ENCODE measurements around the gene TSGA10IP.
A peak's percentile ranks its signal among the peaks of the same experiment; 100 is the strongest.

The TSGA10IP gene

DNA sequence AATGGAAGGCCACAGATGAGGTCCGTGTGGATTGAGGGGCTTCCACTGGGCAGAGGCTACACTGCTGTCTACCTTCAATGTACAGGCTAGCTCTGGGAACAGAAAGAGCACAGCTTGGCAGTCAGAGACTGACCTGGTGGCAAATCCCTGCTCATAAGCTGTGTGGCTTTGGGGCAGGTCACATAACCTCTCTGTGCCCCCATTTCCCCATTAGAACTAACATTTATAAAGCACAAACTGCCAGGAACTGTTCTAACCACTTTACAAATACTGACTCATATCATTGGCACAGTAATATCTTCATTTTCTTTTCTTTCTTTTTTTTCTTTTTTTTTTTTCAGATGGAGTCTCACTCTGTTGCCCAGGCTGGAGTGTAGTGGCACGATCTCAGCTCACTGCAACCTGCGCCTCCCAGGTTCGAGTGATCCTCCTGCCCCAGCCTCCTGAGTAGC, 48.2 kb upstream of the TSGA10IP start:
- Histone ChIP-seq H2BK12ac (ENCODE audit: low read length in 2 of 2) (peak overlapping the region in 1 of 2 experiments; percentile 20), H2BK5ac (ENCODE audit: low read depth, low read length, poor library complexity, severe bottlenecking) (no peak overlapping the region), H2BK120ac (ENCODE audit: low read depth, low read length) (no peak overlapping the region), H3K4me3 (ENCODE audit: insufficient read depth in 1 of 2, low read depth in 1 of 2, low read length in 2 of 2) (peak overlapping the region in 1 of 2 experiments; percentile 98), H3K36me3 (ENCODE audit: control insufficient read depth in 1 of 2, insufficient read depth in 2 of 2, low read depth in 1 of 2, low read length in 2 of 2) (peaks cover 42 to 54% of the 10 kb centered on the region in 2 experiments), H4K91ac (ENCODE audit: low read length) (no peak overlapping the region), H3K27me3 (ENCODE audit: control insufficient read depth in 1 of 2, insufficient read depth in 1 of 2, low read length in 2 of 2) (no peaks in the 10 kb centered on the region), H3K9ac (ENCODE audit: low read length) (peak overlapping the region; percentile 100), H3K4me2 (ENCODE audit: low read length, poor library complexity, severe bottlenecking) (peak overlapping the region; percentile 46), H4K8ac (ENCODE audit: low read length) (peak overlapping the region; percentile 45), H2AFZ (ENCODE audit: low read depth, low read length) (no peak overlapping the region), H3K23ac (ENCODE audit: low read length in 2 of 2) (peak overlapping the region in 1 of 2 experiments; percentile 95), H3K4me1 (ENCODE audit: control insufficient read depth, insufficient read depth, low read depth, low read length) (peaks cover 41% of the 10 kb centered on the region), H3K4ac (ENCODE audit: low read depth in 1 of 2, low read length in 2 of 2) (no peak overlapping the region), H3K79me1 (replicated peaks; ENCODE audit: low read length, poor library complexity, severe bottlenecking) (peaks cover 2% of the 10 kb centered on the region), H2AK5ac (ENCODE audit: low read length, severe bottlenecking) (peak overlapping the region; percentile 43), H3K9me3 (ENCODE audit: control insufficient read depth, low read length) (no peaks in the 10 kb centered on the region), H3K18ac (ENCODE audit: low read depth in 1 of 2, low read length in 2 of 2) (no peak overlapping the region), H2BK15ac (ENCODE audit: low read depth, poor library complexity, severe bottlenecking) (no peak overlapping the region), H3K14ac (ENCODE audit: low read length in 2 of 2) (no peak overlapping the region), H3K27ac (ENCODE audit: low read length, poor library complexity, severe bottlenecking) (peak overlapping the region; percentile 11)
- no peak for DNase-seq
- 86% methylated on average over 4 of the region's 4 CpGs for WGBS

DNA sequence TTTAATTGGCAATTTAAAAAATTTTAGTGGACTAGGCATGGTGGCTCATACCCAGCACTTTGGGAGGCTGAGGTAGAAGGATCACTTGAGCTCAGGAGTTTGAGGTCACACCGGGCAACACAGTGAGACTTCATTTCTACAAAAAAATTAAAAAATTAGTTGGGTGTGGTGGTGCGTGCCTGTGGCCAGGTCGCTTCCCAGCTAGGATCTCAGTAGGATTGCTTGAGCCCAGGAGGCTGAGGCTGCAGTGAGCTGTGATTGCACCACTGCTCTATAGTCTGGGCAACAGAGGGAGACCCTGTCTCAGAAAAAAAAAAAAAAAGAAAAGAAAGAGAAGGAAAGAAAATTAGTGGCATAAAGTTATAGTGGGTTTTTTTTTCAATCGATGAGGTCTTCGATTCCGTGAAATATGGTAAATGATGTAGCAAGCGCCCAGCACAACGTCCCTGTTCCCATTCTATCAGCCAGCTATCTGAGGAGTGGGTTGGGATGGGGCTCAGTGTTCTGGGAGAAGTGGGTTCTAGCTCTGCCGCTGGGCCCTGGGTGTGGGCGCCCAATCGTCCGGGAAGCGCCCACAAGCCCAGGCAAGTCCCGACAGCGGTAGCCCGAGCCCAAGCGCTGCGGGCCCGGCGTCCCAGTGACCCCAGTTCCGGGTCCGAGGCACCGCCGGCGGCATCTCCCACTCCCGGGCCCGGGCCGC, 46.5 kb upstream of the TSGA10IP start:
- peak overlapping the region; percentile 78 to 95 for H3K18ac ChIP-seq (ENCODE audit: low read depth in 1 of 2, low read length in 2 of 2)
- no peak overlapping the region for H3K23ac ChIP-seq (ENCODE audit: low read length in 2 of 2)
- peak overlapping the region; percentile 100 for H3K9ac ChIP-seq (ENCODE audit: low read length)
- H3K4me2 ChIP-seq (ENCODE audit: low read length, poor library complexity, severe bottlenecking), result peak overlapping the region; percentile 92
- peak overlapping the region; percentile 95 for H2BK5ac ChIP-seq (ENCODE audit: low read depth, low read length, poor library complexity, severe bottlenecking)
- H3K27me3 ChIP-seq (ENCODE audit: control insufficient read depth in 1 of 2, insufficient read depth in 1 of 2, low read length in 2 of 2), result no peaks in the 10 kb centered on the region
- H3K4me3 ChIP-seq (ENCODE audit: insufficient read depth in 1 of 2, low read depth in 1 of 2, low read length in 2 of 2), result peak overlapping the region; percentile 80 to 98
- 8% methylated on average over 23 of the region's 28 CpGs for WGBS
- H2AFZ ChIP-seq (ENCODE audit: low read depth, low read length), result no peak overlapping the region
- no peak for DNase-seq
- peak overlapping the region; percentile 28 to 80 for H2BK12ac ChIP-seq (ENCODE audit: low read length in 2 of 2)
- peak overlapping the region; percentile 92 for H4K8ac ChIP-seq (ENCODE audit: low read length)
- peak overlapping the region; percentile 90 for H3K27ac ChIP-seq (ENCODE audit: low read length, poor library complexity, severe bottlenecking)
- peak overlapping the region in 1 of 2 experiments; percentile 1 for H3K14ac ChIP-seq (ENCODE audit: low read length in 2 of 2)
- peaks cover 44% of the 10 kb centered on the region for H3K4me1 ChIP-seq (ENCODE audit: control insufficient read depth, insufficient read depth, low read depth, low read length)
- H3K4ac ChIP-seq (ENCODE audit: low read depth in 1 of 2, low read length in 2 of 2), result peak overlapping the region; percentile 80
- H4K91ac ChIP-seq (ENCODE audit: low read length), result peak overlapping the region; percentile 83
- H2BK15ac ChIP-seq (ENCODE audit: low read depth, poor library complexity, severe bottlenecking), result peak overlapping the region; percentile 70
- peak overlapping the region; percentile 11 for H2AK5ac ChIP-seq (ENCODE audit: low read length, severe bottlenecking)
- peaks cover 2% of the 10 kb centered on the region for H3K79me1 ChIP-seq (replicated peaks; ENCODE audit: low read length, poor library complexity, severe bottlenecking)
- H3K9me3 ChIP-seq (ENCODE audit: control insufficient read depth, low read length), result no peaks in the 10 kb centered on the region
- H3K36me3 ChIP-seq (ENCODE audit: control insufficient read depth in 1 of 2, insufficient read depth in 2 of 2, low read depth in 1 of 2, low read length in 2 of 2), result peaks cover 29 to 38% of the 10 kb centered on the region in 2 experiments
- peak overlapping the region; percentile 64 for H2BK120ac ChIP-seq (ENCODE audit: low read depth, low read length)

DNA sequence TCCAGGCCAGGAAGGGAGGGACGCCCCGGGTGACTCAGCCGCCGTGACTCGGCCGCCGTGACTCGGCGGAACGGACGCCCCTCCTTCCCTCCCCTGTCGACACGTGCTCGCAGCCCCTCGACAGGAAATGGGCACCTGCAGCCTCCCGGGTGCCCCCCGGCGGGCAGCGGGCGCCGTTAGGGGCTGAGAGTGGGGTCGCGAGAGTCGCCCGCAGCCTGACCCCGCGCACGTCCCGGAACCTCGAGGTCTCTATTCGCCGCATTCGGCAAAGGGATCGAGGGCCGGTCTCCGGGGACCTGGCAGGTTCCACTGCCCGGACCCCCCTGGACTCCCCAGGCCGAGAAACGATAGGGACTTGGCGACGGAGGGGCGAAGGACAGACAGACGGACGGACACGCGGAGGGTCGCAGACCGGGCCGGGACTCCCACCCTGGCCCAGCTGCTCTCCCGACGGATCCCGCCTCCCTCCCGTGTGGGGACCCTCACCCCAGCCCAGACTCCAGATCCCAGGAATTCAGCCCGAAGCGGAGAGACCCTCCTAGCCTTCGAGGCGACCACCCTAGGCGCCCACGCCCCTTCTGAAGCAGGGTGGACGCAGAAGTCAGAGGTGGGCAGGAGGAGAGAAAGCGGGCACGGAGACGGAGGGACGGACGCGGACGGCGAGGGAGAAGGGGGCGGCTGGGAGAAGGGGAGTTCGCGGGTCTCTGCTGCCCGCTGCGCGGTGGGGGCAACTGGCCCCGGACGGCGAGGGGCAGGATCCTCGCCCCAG, 45.7 kb upstream of the TSGA10IP start:
- H3K4me2 ChIP-seq (ENCODE audit: low read length, poor library complexity, severe bottlenecking), result peak overlapping the region; percentile 92
- under 1% methylated on average over 66 of the region's 78 CpGs for WGBS
- peak; percentile 88 for DNase-seq
- H3K4me1 ChIP-seq (ENCODE audit: control insufficient read depth, insufficient read depth, low read depth, low read length), result peaks cover 43% of the 10 kb centered on the region
- peak overlapping the region; percentile 57 for H2AK5ac ChIP-seq (ENCODE audit: low read length, severe bottlenecking)
- no peaks in the 10 kb centered on the region for H3K27me3 ChIP-seq (ENCODE audit: control insufficient read depth in 1 of 2, insufficient read depth in 1 of 2, low read length in 2 of 2)
- peak overlapping the region; percentile 73 for H2BK15ac ChIP-seq (ENCODE audit: low read depth, poor library complexity, severe bottlenecking)
- peaks cover 23 to 30% of the 10 kb centered on the region in 2 experiments for H3K36me3 ChIP-seq (ENCODE audit: control insufficient read depth in 1 of 2, insufficient read depth in 2 of 2, low read depth in 1 of 2, low read length in 2 of 2)
- peak overlapping the region; percentile 38 to 95 for H2BK12ac ChIP-seq (ENCODE audit: low read length in 2 of 2)
- peak overlapping the region; percentile 100 for H3K9ac ChIP-seq (ENCODE audit: low read length)
- H3K9me3 ChIP-seq (ENCODE audit: control insufficient read depth, low read length), result no peaks in the 10 kb centered on the region
- H3K4me3 ChIP-seq (ENCODE audit: insufficient read depth in 1 of 2, low read depth in 1 of 2, low read length in 2 of 2), result peak overlapping the region; percentile 80 to 98
- peaks cover 2% of the 10 kb centered on the region for H3K79me1 ChIP-seq (replicated peaks; ENCODE audit: low read length, poor library complexity, severe bottlenecking)
- H4K91ac ChIP-seq (ENCODE audit: low read length), result peak overlapping the region; percentile 83
- peak overlapping the region; percentile 95 for H2BK5ac ChIP-seq (ENCODE audit: low read depth, low read length, poor library complexity, severe bottlenecking)
- peak overlapping the region; percentile 39 for H2AFZ ChIP-seq (ENCODE audit: low read depth, low read length)
- H3K18ac ChIP-seq (ENCODE audit: low read depth in 1 of 2, low read length in 2 of 2), result peak overlapping the region; percentile 78 to 95
- H3K27ac ChIP-seq (ENCODE audit: low read length, poor library complexity, severe bottlenecking), result peak overlapping the region; percentile 94
- H3K23ac ChIP-seq (ENCODE audit: low read length in 2 of 2), result peak overlapping the region in 1 of 2 experiments; percentile 97
- peak overlapping the region; percentile 82 for H2BK120ac ChIP-seq (ENCODE audit: low read depth, low read length)
- peak overlapping the region in 1 of 2 experiments; percentile 94 for H3K14ac ChIP-seq (ENCODE audit: low read length in 2 of 2)
- peak overlapping the region; percentile 84 for H4K8ac ChIP-seq (ENCODE audit: low read length)
- peak overlapping the region; percentile 80 to 91 for H3K4ac ChIP-seq (ENCODE audit: low read depth in 1 of 2, low read length in 2 of 2)
